KMS-11 (cell line): ENCODE data around the gene NRBF2.
"Not testable (repeated sequence)": the region's sequence is repeated elsewhere in the genome, so short reads cannot be mapped to it uniquely, and the experiment has no call there.

Experiments used
- H2AFZ ChIP-seq: fragments of 200-600 bp; sonication (generic); 2 replicates; pipeline ENCODE4 v1.6.1; 2016; ENCODE audit warnings: antibody characterized with exemption, mixed run types, low read depth
- H3K27ac ChIP-seq: fragments of 200-600 bp; sonication (generic); 2 replicates; pipeline ENCODE4 v1.6.1; 2016; ENCODE audit warnings: mild to moderate bottlenecking, mixed run types
- H3K27me3 ChIP-seq: fragments of 200-600 bp; sonication (generic); 2 replicates; pipeline ENCODE4 v1.6.1; 2017; ENCODE audit warnings: mild to moderate bottlenecking, low read depth, mixed run types, moderate library complexity; ENCODE audit not compliant: insufficient read depth
- H3K36me3 ChIP-seq: fragments of 200-600 bp; sonication (generic); 2 replicates; pipeline ENCODE4 v1.6.1; 2017; ENCODE audit warnings: mild to moderate bottlenecking, mixed run types; ENCODE audit not compliant: insufficient read depth
- H3K4me1 ChIP-seq: fragments of 200-600 bp; sonication (generic); 2 replicates; pipeline ENCODE4 v1.6.1; 2016; ENCODE audit warnings: mild to moderate bottlenecking, low read depth, mixed run types; ENCODE audit not compliant: poor library complexity, severe bottlenecking
- H3K4me2 ChIP-seq: fragments of 200-600 bp; sonication (generic); 2 replicates; pipeline ENCODE4 v1.7.0; 2016; ENCODE audit warnings: mild to moderate bottlenecking, mixed run types
- H3K4me3 ChIP-seq: fragments of 200-600 bp; sonication (generic); IDR thresholded peaks from 2 replicates; pipeline ENCODE4 v1.6.1; 2017; ENCODE audit warnings: low read depth, low read length, mixed read lengths; ENCODE audit not compliant: insufficient read depth
- H3K79me2 ChIP-seq: fragments of 200-600 bp; sonication (generic); 2 replicates; pipeline ENCODE4 v1.6.1; 2016; ENCODE audit warnings: low read depth, mixed run types; ENCODE audit not compliant: insufficient read depth
- H3K9ac ChIP-seq: fragments of 200-600 bp; sonication (generic); 2 replicates; pipeline ENCODE4 v1.6.1; 2016; ENCODE audit warnings: mild to moderate bottlenecking, mixed run types
- H4K20me1 ChIP-seq: fragments of 200-600 bp; sonication (generic); 2 replicates; pipeline ENCODE4 v1.6.1; 2016; ENCODE audit warnings: mild to moderate bottlenecking, mixed run types; ENCODE audit not compliant: insufficient read depth
- CTCF ChIP-seq: fragments of 200-600 bp; sonication (generic); conservative IDR thresholded peaks from 2 replicates; pipeline ENCODE4 v1.6.1; 2017; ENCODE audit warnings: low read depth, mild to moderate bottlenecking, antibody characterized with exemption, low read length, moderate library complexity, mixed read lengths

NRBF2 gene

GRCh38 chr10:63146503-63146902 is 13.4 kb downstream of the NRBF2 start:
- no peaks in the 10 kb centered on the region for H3K27me3 ChIP-seq
- H3K27ac ChIP-seq = peak overlapping the region; percentile 29; the same call in 1 of the 2 replicates
- H3K79me2 ChIP-seq = peaks cover 54% of the 10 kb centered on the region
- 0 out of 2 replicates have a peak, but pooled peaks cover 1% of the 10 kb centered on the region for H4K20me1 ChIP-seq
- no peaks in the 10 kb centered on the region for H3K36me3 ChIP-seq
- H3K4me1 ChIP-seq = peaks cover 20% of the 10 kb centered on the region
- no peak overlapping the region for H3K9ac ChIP-seq
- no peak overlapping the region for H2AFZ ChIP-seq
- no peak for TF ChIP-seq CTCF
- no peak overlapping the region for H3K4me3 ChIP-seq
- H3K4me2 ChIP-seq = peak overlapping the region; percentile 36

- no peaks in the 10 kb centered on the region for H3K27me3 ChIP-seq
- no peak overlapping the region for H3K4me2 ChIP-seq
- peaks cover 13% of the 10 kb centered on the region; the same call in 1 of the 2 replicates for H3K79me2 ChIP-seq
- no peak overlapping the region for H3K9ac ChIP-seq
- 0 out of 2 replicates have a peak, but pooled peaks cover 4% of the 10 kb centered on the region for H3K36me3 ChIP-seq
- H4K20me1 ChIP-seq = no peaks in the 10 kb centered on the region
- no peak overlapping the region for H3K27ac ChIP-seq
- no peak overlapping the region for H3K4me3 ChIP-seq
- no peak overlapping the region for H2AFZ ChIP-seq
- TF ChIP-seq CTCF = no peak
- H3K4me1 ChIP-seq = peaks cover 14% of the 10 kb centered on the region
Observed at GRCh38 chr10:63150745-63151144, 17.6 kb downstream of the NRBF2 start.

- H3K27ac ChIP-seq, H3K4me3 ChIP-seq, H3K27me3 ChIP-seq, H3K79me2 ChIP-seq, H3K4me1 ChIP-seq, H3K4me2 ChIP-seq, H2AFZ ChIP-seq, H4K20me1 ChIP-seq, H3K36me3 ChIP-seq, H3K9ac ChIP-seq: not testable (repeated sequence)
Observed at GRCh38 chr10:63153868-63154545, 20.9 kb downstream of the NRBF2 start.

- H3K27ac ChIP-seq = no peak overlapping the region
- no peak overlapping the region for H3K9ac ChIP-seq
- TF ChIP-seq CTCF = no peak
- no peaks in the 10 kb centered on the region for H3K79me2 ChIP-seq
- peaks cover 7% of the 10 kb centered on the region for H3K4me1 ChIP-seq
- no peak overlapping the region for H3K4me2 ChIP-seq
- 0 out of 2 replicates have a peak, but pooled peaks cover 4% of the 10 kb centered on the region for H3K36me3 ChIP-seq
- no peaks in the 10 kb centered on the region for H3K27me3 ChIP-seq
- H4K20me1 ChIP-seq = no peaks in the 10 kb centered on the region
- H2AFZ ChIP-seq = no peak overlapping the region
- H3K4me3 ChIP-seq = no peak overlapping the region
Observed at GRCh38 chr10:63154546-63155387, 21.6 kb downstream of the NRBF2 start.
